KBM-7 (cell line): ENCODE results near the gene MTCL1.
A peak's percentile ranks its signal among the peaks of the same experiment; 100 is the strongest.

Experiments
- DNase-seq: peaks from one replicate; pipeline ENCODE4 v3.0.0-alpha.2; 2015
- in situ Hi-C: fragments of 300-500 bp; cut with MboI; formaldehyde crosslinking; loops from 2 replicates; pipeline ENCODE4 v1.14.3; 2020; ENCODE audit warnings: low sequenced_read_pairs, low pct_unique_long_range_greater_than_20kb, mixed read lengths

MTCL1 gene

GRCh38 chr18:8706791-8707555 is 1.6 kb downstream of the MTCL1 start:
- in situ Hi-C loops = no loop called here
- peak; percentile 48 for DNase-seq

- in situ Hi-C loops = no loop called here
- DNase-seq = no peak
Measured at GRCh38 chr18:8707556-8708300, 2.4 kb downstream of the MTCL1 start.

GRCh38 chr18:8708670-8709069 is 3.3 kb downstream of the MTCL1 start:
- in situ Hi-C loops = no loop called here
- no peak for DNase-seq

- in situ Hi-C loops = no loop called here
- DNase-seq = no peak
Measured at GRCh38 chr18:8709248-8710059, 4.1 kb downstream of the MTCL1 start.

- in situ Hi-C loops = no loop called here
- DNase-seq = no peak
Measured at GRCh38 chr18:8711736-8712135, 6.4 kb downstream of the MTCL1 start.

- in situ Hi-C loops = no loop called here
- no peak for DNase-seq
Measured at GRCh38 chr18:8713691-8714090, 8.3 kb downstream of the MTCL1 start.

GRCh38 chr18:8715599-8715998 is 10.2 kb downstream of the MTCL1 start:
- DNase-seq = no peak
- in situ Hi-C loops = no loop called here

GRCh38 chr18:8717011-8717770 is 11.8 kb downstream of the MTCL1 start:
- no peak for DNase-seq
- in situ Hi-C loops = no loop called here

- DNase-seq = no peak
- in situ Hi-C loops = no loop called here
Measured at GRCh38 chr18:8718401-8718913, 13.1 kb downstream of the MTCL1 start.

- in situ Hi-C loops = no loop called here
- no peak for DNase-seq
Measured at GRCh38 chr18:8719192-8719591, 13.8 kb downstream of the MTCL1 start.

GRCh38 chr18:8720141-8720540 is 14.8 kb downstream of the MTCL1 start:
- in situ Hi-C loops = no loop called here

GRCh38 chr18:8721094-8721669 is 15.8 kb downstream of the MTCL1 start:
- DNase-seq = no peak
- in situ Hi-C loops = no loop called here

More at GRCh38 chr18:8720141-8720540, 14.8 kb downstream of the MTCL1 start:
- DNase-seq = no peak

GRCh38 chr18:8721716-8722115 is 16.4 kb downstream of the MTCL1 start:
- in situ Hi-C loops = no loop called here
- no peak for DNase-seq

GRCh38 chr18:8722946-8723820 is 17.8 kb downstream of the MTCL1 start:
- in situ Hi-C loops = no loop called here
- DNase-seq = no peak

GRCh38 chr18:8724452-8724851 is 19.1 kb downstream of the MTCL1 start:
- in situ Hi-C loops = no loop called here
- DNase-seq = no peak

- peak; percentile 69 for DNase-seq
- in situ Hi-C loops = no loop called here
Measured at GRCh38 chr18:8726281-8726680, 20.9 kb downstream of the MTCL1 start.

GRCh38 chr18:8726963-8727705 is 21.8 kb downstream of the MTCL1 start:
- in situ Hi-C loops = no loop called here
- DNase-seq = no peak
